ENCODE results near the gene EIF4G3. TPM values are rescaled to one million over a fixed set of nuclear protein-coding genes. Genes with fewer than 3 reads are reported as not detected.

Gene EIF4G3
- total RNA-seq, 4 donors from 2014 or later: 42.1 to 63.2 (median 43.5) TPM

DNA sequence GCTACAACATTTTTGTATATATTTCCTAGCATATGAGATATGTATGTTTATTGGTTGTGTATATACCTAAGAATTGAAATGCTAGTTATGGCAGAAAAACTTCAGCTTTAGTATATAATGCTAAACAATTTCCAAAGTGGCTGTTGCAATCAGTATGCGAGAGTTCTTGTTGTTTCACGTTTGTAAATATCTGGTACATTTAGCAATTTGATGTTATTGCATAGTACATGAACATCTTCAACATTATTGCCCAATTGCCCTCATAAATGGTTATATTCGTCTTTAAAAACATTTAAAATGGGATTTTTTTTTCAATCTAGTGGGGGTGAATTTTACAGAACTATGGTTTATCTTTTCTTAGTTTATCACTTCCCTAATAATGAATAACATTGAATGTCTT lies 303.4 kb downstream of the EIF4G3 start:
- in situ Hi-C loops (cut with MboI; ENCODE audit: low sequenced_read_pairs in 4 of 4): loop anchor here in 1 of 4 donors (25.0 kb wide), 1 partner anchor 314 kb away; the partner anchor contains the start of gene EIF4G3
- intact Hi-C loops (cut with DNase I; ENCODE audit: low total_unique reads): no loop called here
- no peaks in the 10 kb centered on the region for H3K4me1 ChIP-seq
- no peaks in the 10 kb centered on the region for H3K9me3 ChIP-seq
- no peak overlapping the region for H3K27ac ChIP-seq
- no peak for DNase-seq
- ATAC-seq: no peak
- TF ChIP-seq, protein P1, sequence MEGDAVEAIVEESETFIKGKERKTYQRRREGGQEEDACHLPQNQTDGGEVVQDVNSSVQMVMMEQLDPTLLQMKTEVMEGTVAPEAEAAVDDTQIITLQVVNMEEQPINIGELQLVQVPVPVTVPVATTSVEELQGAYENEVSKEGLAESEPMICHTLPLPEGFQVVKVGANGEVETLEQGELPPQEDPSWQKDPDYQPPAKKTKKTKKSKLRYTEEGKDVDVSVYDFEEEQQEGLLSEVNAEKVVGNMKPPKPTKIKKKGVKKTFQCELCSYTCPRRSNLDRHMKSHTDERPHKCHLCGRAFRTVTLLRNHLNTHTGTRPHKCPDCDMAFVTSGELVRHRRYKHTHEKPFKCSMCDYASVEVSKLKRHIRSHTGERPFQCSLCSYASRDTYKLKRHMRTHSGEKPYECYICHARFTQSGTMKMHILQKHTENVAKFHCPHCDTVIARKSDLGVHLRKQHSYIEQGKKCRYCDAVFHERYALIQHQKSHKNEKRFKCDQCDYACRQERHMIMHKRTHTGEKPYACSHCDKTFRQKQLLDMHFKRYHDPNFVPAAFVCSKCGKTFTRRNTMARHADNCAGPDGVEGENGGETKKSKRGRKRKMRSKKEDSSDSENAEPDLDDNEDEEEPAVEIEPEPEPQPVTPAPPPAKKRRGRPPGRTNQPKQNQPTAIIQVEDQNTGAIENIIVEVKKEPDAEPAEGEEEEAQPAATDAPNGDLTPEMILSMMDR (IDR thresholded peaks at IDR 0.05 in 4 of 5, conservative IDR thresholded peaks at IDR 0.05 in 1 of 5): no peak
- no peak for TF ChIP-seq POLR2A (IDR thresholded peaks at IDR 0.05)
- no peaks in the 10 kb centered on the region for H3K27me3 ChIP-seq
- peaks cover 0 to 16% of the 10 kb centered on the region in 2 donors for H3K36me3 ChIP-seq
- no peak overlapping the region for H3K4me3 ChIP-seq

GRCh38 chr1:20871419-20871818 lies 305.3 kb downstream of the EIF4G3 start:
- Histone ChIP-seq H3K27me3 (no peaks in the 10 kb centered on the region), H3K4me3 (no peak overlapping the region), H3K4me1 (no peaks in the 10 kb centered on the region), H3K36me3 (peaks cover 0 to 16% of the 10 kb centered on the region in 2 donors), H3K27ac (no peak overlapping the region), H3K9me3 (no peaks in the 10 kb centered on the region)
- in situ Hi-C loops (cut with MboI; ENCODE audit: low sequenced_read_pairs in 4 of 4): loop anchor here in 1 of 4 donors (25.0 kb wide), 1 partner anchor 316 kb away; the partner anchor contains the start of gene EIF4G3
- TF ChIP-seq, protein P1 (IDR thresholded peaks at IDR 0.05 in 4 of 5, conservative IDR thresholded peaks at IDR 0.05 in 1 of 5): no peak
- TF ChIP-seq POLR2A (IDR thresholded peaks at IDR 0.05): no peak
- no peak for ATAC-seq
- no peak for DNase-seq
- intact Hi-C loops (cut with DNase I; ENCODE audit: low total_unique reads): no loop called here

- Histone ChIP-seq H3K4me3 (no peak overlapping the region), H3K4me1 (no peaks in the 10 kb centered on the region), H3K9me3 (no peaks in the 10 kb centered on the region), H3K27ac (no peak overlapping the region), H3K36me3 (peaks cover 0 to 13% of the 10 kb centered on the region in 2 donors), H3K27me3 (no peaks in the 10 kb centered on the region)
- DNase-seq: no peak
- ATAC-seq: no peak
- TF ChIP-seq, protein P1 (IDR thresholded peaks at IDR 0.05 in 4 of 5, conservative IDR thresholded peaks at IDR 0.05 in 1 of 5): no peak
- TF ChIP-seq POLR2A (IDR thresholded peaks at IDR 0.05): no peak
- intact Hi-C loops (cut with DNase I; ENCODE audit: low total_unique reads): no loop called here
- in situ Hi-C loops (cut with MboI; ENCODE audit: low sequenced_read_pairs in 4 of 4): loop anchor here in 1 of 4 donors (25.0 kb wide), 1 partner anchor 317 kb away; the partner anchor contains the start of gene EIF4G3
Measured at GRCh38 chr1:20870718-20871117, 306.0 kb downstream of the EIF4G3 start.

GRCh38 chr1:20868263-20868662 lies 308.4 kb downstream of the EIF4G3 start:
- Histone ChIP-seq H3K27me3 (no peaks in the 10 kb centered on the region), H3K4me3 (no peak overlapping the region), H3K4me1 (no peaks in the 10 kb centered on the region), H3K27ac (no peak overlapping the region), H3K36me3 (peaks cover 0 to 18% of the 10 kb centered on the region in 2 donors), H3K9me3 (no peaks in the 10 kb centered on the region)
- ATAC-seq: no peak
- intact Hi-C loops (cut with DNase I; ENCODE audit: low total_unique reads): no loop called here
- no peak for DNase-seq
- in situ Hi-C loops (cut with MboI; ENCODE audit: low sequenced_read_pairs in 4 of 4): loop anchor here in 1 of 4 donors (25.0 kb wide), 1 partner anchor 319 kb away; the partner anchor contains the start of gene EIF4G3
- TF ChIP-seq POLR2A (IDR thresholded peaks at IDR 0.05): no peak
- TF ChIP-seq, protein P1 (IDR thresholded peaks at IDR 0.05 in 4 of 5, conservative IDR thresholded peaks at IDR 0.05 in 1 of 5): no peak

- no peaks in the 10 kb centered on the region for H3K9me3 ChIP-seq
- in situ Hi-C loops (cut with MboI; ENCODE audit: low sequenced_read_pairs in 4 of 4): loop anchor here in 1 of 4 donors (25.0 kb wide), 1 partner anchor 319 kb away; the partner anchor contains the start of gene EIF4G3
Measured at GRCh38 chr1:20867847-20868246, 308.9 kb downstream of the EIF4G3 start.

More at GRCh38 chr1:20867847-20868246, 308.9 kb downstream of the EIF4G3 start:
- Histone ChIP-seq H3K36me3 (peaks cover 0 to 21% of the 10 kb centered on the region in 2 donors), H3K27me3 (no peaks in the 10 kb centered on the region), H3K4me3 (no peak overlapping the region), H3K4me1 (no peaks in the 10 kb centered on the region), H3K27ac (no peak overlapping the region)
- no peak for DNase-seq
- intact Hi-C loops (cut with DNase I; ENCODE audit: low total_unique reads): no loop called here
- ATAC-seq: no peak
- TF ChIP-seq, protein P1 (IDR thresholded peaks at IDR 0.05 in 4 of 5, conservative IDR thresholded peaks at IDR 0.05 in 1 of 5): no peak
- no peak for TF ChIP-seq POLR2A (IDR thresholded peaks at IDR 0.05)

Data from gastrocnemius medialis (tissue), 4 donors.